ENCODE data around the gene MAPK8. TPM values are rescaled to one million over a fixed set of nuclear protein-coding genes. Genes with fewer than 3 reads are reported as not detected.

MAPK8 gene
- total RNA-seq, 4 donors from 2014 or later: 36.1 to 51.5 (median 46.9) TPM

DNA sequence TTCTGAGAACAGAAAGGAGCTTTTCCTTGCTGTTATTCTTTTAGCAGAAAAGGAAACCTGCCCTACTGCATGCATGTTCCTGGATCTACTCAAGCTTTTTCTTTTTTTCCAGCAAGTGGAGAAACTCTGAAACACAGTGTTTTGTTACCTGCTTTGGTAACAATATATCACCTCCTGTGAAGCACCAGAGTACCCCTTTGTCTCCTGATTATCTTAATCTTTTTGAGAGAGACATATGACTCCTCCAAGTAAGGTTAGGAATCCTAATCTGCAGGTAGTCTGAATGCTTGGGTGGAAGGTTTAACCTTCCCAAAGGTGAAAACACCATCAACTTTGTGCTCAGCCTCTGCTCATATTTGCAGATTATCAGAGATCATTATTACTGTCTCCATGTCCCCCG lies 93.1 kb downstream of the MAPK8 start:
- DNase-seq (ENCODE audit: low spot score) (no peak), ATAC-seq (ENCODE audit: low FRiP score) (no peak)
- TF ChIP-seq, protein P1, sequence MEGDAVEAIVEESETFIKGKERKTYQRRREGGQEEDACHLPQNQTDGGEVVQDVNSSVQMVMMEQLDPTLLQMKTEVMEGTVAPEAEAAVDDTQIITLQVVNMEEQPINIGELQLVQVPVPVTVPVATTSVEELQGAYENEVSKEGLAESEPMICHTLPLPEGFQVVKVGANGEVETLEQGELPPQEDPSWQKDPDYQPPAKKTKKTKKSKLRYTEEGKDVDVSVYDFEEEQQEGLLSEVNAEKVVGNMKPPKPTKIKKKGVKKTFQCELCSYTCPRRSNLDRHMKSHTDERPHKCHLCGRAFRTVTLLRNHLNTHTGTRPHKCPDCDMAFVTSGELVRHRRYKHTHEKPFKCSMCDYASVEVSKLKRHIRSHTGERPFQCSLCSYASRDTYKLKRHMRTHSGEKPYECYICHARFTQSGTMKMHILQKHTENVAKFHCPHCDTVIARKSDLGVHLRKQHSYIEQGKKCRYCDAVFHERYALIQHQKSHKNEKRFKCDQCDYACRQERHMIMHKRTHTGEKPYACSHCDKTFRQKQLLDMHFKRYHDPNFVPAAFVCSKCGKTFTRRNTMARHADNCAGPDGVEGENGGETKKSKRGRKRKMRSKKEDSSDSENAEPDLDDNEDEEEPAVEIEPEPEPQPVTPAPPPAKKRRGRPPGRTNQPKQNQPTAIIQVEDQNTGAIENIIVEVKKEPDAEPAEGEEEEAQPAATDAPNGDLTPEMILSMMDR (IDR thresholded peaks at IDR 0.05): no peak

DNA sequence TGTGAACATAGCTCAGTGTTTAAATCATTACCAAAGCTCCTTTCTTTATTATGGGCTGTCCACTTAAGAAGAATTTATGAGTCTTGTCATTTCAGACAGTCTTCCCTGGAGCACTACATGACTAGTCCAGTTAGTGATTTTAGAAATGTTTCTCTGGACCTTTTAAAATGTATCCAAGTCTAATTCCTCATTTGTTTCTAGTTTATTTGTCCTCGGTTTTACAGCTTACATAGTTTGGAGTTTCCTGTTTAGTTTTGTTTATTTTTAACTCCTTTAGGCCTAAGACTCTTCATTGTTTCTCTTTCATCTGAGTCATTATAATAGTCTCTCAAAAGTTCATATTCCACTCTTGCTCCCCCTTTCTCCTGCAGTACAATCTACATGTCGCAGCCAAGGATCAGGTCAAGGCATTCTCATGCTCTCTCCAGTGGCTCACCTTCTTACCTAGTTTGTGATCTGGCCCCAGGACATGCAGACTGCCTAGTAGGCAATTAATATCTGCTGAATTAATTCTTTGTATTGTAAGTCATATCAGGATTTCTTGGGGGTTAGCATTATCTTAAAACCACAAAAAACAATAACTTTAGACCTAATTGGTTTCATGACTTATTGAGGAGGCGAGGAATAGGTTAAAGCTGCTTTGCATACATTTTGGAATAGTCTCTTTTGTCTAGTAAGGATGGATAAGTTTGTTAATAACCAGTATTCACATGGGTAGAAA lies 93.8 kb downstream of the MAPK8 start:
- DNase-seq (ENCODE audit: low spot score) (no peak), ATAC-seq (ENCODE audit: low FRiP score) (no peak)
- TF ChIP-seq, protein P1 (IDR thresholded peaks at IDR 0.05): no peak

DNA sequence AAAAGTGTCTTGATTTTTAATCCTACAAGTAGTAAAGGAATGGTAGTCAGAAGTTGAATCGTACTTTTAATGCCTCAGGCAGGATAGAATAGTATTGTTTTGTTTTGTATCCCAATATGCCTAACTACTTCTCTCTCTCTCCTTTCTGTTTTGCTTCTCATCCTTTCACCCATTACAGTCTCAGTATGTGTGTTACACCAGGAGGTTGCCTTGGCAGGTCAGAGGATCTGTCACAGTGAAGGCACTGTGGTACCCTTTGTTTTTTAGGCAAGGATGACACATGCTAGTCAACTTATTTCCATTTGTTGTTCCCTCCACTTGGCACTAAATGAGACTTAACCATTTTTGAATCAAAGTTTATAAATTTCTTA lies 94.4 kb downstream of the MAPK8 start:
- TF ChIP-seq, protein P1 (IDR thresholded peaks at IDR 0.05): no peak
- ATAC-seq (ENCODE audit: low FRiP score) (no peak), DNase-seq (ENCODE audit: low spot score) (no peak)

DNA sequence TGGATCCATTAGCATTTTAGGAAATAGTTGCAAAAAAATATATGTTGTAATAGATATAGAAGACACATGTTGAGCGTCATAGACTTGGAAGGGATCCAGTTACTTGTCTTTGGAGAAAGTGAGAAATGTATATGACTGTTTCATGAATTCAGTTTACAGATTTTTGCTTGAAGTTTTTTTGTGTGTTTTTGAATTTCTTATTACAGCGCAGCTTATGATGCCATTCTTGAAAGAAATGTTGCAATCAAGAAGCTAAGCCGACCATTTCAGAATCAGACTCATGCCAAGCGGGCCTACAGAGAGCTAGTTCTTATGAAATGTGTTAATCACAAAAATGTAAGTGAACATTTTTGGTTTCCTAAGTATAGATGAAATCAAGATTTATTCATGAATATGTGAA lies 98.2 kb downstream of the MAPK8 start:
- no peak for DNase-seq (ENCODE audit: low spot score)
- TF ChIP-seq, protein P1 (IDR thresholded peaks at IDR 0.05): no peak

DNA sequence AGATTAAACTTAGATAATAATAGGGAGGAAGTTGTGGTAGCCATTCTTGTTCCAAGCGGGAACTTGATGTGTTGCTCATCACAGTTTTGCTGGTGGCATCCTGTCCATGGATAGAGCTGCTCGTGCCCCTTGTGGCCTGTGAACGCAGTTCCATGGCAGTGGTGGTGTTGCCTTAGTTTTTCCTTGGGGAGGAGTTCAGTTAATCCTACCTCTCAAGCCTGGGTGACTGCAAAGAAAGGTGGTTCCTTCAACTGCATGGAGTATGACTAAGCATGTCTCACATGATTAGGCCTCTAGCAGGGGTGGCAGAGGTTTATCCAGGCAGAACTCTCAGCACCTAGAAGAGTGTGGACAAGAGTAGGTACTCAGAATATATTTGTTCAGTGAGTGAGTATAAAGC lies 99.7 kb downstream of the MAPK8 start:
- DNase-seq (ENCODE audit: low spot score): no peak
- TF ChIP-seq, protein P1 (IDR thresholded peaks at IDR 0.05): no peak
- no peak for ATAC-seq (ENCODE audit: low FRiP score)

More for the DNA sequence above, 98.2 kb downstream of the MAPK8 start:
- no peak for ATAC-seq (ENCODE audit: low FRiP score)

DNA sequence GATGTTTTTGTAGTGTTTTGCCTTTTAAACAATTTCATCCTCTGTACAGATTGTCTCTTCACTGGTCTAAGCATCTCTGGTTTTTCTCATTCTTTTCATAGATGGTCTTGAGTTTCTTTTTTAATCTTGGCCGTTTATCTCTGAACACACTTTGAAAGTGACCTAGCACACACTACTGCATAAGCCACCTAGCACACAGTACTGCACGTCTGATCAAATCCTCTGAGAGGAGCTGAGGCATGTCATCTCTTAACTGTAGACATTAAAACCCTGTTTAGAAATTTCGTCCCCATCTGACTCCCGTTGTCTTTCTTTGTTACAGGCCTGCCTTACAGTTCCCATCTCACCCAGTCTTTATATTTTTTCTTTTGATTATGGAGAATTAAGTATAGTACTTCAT lies 100.2 kb downstream of the MAPK8 start:
- TF ChIP-seq, protein P1 (IDR thresholded peaks at IDR 0.05): no peak
- DNase-seq (ENCODE audit: low spot score) (no peak), ATAC-seq (ENCODE audit: low FRiP score) (no peak)

DNA sequence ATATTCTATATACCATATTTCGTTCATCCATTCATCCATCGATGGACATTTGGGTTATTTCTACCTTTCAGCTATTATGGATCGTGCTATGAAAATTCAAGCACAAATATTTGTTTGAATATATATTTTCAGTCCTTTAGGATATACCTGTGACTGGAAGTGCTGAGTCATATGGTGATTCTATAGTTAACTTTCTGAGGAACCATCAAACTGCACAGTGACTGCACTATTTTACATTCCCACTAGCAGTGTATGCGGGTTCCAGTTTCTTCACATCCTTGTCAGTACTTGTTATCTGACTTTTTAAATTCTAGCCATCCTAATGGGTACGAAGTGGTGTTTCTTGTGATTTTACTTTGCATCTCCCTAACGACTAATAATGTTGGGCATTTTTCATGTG lies 104.0 kb downstream of the MAPK8 start:
- no peak for DNase-seq (ENCODE audit: low spot score)
- ATAC-seq (ENCODE audit: low FRiP score): no peak
- TF ChIP-seq, protein P1 (IDR thresholded peaks at IDR 0.05): no peak
